ENCODE measurements around the gene TLR8. TPM values are rescaled to one million over a fixed set of nuclear protein-coding genes. Genes with fewer than 3 reads are reported as not detected.

TLR8 gene
- total RNA-seq, 1 donor from 2014 or later = not detected

DNA sequence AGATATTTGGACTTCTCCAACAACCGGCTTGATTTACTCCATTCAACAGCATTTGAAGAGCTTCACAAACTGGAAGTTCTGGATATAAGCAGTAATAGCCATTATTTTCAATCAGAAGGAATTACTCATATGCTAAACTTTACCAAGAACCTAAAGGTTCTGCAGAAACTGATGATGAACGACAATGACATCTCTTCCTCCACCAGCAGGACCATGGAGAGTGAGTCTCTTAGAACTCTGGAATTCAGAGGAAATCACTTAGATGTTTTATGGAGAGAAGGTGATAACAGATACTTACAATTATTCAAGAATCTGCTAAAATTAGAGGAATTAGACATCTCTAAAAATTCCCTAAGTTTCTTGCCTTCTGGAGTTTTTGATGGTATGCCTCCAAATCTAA lies 19.3 kb upstream of the TLR8 start:
- Mint-ChIP-seq H3K27ac (no peak overlapping the region), H3K9me3 (no peaks in the 10 kb centered on the region)
- intact Hi-C loops (cut with micrococcal nuclease) = no loop called here

DNA sequence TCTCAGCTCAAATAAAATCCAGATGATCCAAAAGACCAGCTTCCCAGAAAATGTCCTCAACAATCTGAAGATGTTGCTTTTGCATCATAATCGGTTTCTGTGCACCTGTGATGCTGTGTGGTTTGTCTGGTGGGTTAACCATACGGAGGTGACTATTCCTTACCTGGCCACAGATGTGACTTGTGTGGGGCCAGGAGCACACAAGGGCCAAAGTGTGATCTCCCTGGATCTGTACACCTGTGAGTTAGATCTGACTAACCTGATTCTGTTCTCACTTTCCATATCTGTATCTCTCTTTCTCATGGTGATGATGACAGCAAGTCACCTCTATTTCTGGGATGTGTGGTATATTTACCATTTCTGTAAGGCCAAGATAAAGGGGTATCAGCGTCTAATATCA lies 18.7 kb upstream of the TLR8 start:
- Mint-ChIP-seq H3K4me3 (no peak overlapping the region), H3K27me3 (ENCODE audit: insufficient read depth) (peaks cover 2% of the 10 kb centered on the region), H3K27ac (no peak overlapping the region), H3K4me1 (ENCODE audit: low read depth) (peaks cover 27% of the 10 kb centered on the region), H3K36me3 (ENCODE audit: low read depth) (no peaks in the 10 kb centered on the region), H3K9me3 (no peaks in the 10 kb centered on the region)
- no peak for DNase-seq (ENCODE audit: low spot score)
- intact Hi-C loops (cut with micrococcal nuclease) = no loop called here

More for the DNA sequence above, 19.3 kb upstream of the TLR8 start:
- Mint-ChIP-seq H3K4me3 (no peak overlapping the region), H3K4me1 (ENCODE audit: low read depth) (peaks cover 21% of the 10 kb centered on the region), H3K27me3 (ENCODE audit: insufficient read depth) (no peaks in the 10 kb centered on the region), H3K36me3 (ENCODE audit: low read depth) (no peaks in the 10 kb centered on the region)
- no peak for DNase-seq (ENCODE audit: low spot score)

DNA sequence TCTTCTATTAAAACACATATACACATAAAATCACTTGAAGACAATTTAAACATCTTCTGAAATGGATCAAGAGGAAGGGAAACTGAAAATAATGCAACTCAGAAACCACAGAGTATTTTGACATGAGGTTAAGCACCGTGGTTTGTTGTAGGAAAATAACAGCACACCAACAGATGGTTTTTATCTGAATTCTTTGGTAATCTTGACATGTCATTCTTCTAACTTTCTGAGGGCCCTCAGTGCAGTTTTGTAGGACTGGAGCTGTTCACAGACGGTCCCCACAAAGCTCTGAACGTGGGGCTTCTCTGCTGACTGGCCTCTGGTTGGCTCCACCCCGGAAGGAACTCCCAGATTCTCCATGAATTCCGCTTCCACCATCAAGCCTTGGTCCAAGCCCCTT lies 16.0 kb upstream of the TLR8 start:
- intact Hi-C loops (cut with micrococcal nuclease) = loop anchor here (1.0 to 10.0 kb wide), 7 partner anchors 11 to 1126 kb away; partner anchors contain the start of genes PRPS2 and TCEANC
- Mint-ChIP-seq H3K4me1 (ENCODE audit: low read depth) (peaks cover 45% of the 10 kb centered on the region), H3K4me3 (peak overlapping the region; percentile 61), H3K27ac (peak overlapping the region; percentile 81), H3K36me3 (ENCODE audit: low read depth) (no peaks in the 10 kb centered on the region), H3K9me3 (no peaks in the 10 kb centered on the region), H3K27me3 (ENCODE audit: insufficient read depth) (peaks cover 2% of the 10 kb centered on the region)
- DNase-seq (ENCODE audit: low spot score) = peak; percentile 2

DNA sequence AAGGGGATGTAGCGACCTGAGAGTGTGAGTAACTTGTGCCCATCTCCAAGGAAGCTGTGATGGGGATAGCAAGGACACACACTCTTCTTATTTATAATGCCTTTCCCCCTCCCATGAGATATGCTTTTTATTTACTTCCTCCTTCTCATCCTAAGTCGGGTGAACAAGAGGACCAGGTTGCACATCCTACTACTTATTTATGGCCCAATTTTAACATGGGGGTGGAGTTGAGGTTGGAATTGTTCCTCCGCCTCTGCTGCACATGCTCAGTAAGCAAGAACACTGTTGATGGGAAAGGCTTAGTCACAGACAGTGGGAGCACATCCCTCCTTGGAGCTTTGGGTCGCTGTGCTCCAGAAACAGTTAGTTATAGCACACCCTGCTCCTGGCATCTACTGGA lies 15.2 kb upstream of the TLR8 start:
- no peak for DNase-seq (ENCODE audit: low spot score)
- Mint-ChIP-seq H3K4me3 (peak overlapping the region; percentile 5), H3K36me3 (ENCODE audit: low read depth) (no peaks in the 10 kb centered on the region), H3K27me3 (ENCODE audit: insufficient read depth) (peaks cover 2% of the 10 kb centered on the region), H3K4me1 (ENCODE audit: low read depth) (peaks cover 45% of the 10 kb centered on the region), H3K9me3 (no peaks in the 10 kb centered on the region), H3K27ac (peak overlapping the region; percentile 81)
- intact Hi-C loops (cut with micrococcal nuclease) = loop anchor here (2.0 to 10.0 kb wide), 6 partner anchors 56 to 1126 kb away; partner anchors contain the start of genes PRPS2 and TCEANC

DNA sequence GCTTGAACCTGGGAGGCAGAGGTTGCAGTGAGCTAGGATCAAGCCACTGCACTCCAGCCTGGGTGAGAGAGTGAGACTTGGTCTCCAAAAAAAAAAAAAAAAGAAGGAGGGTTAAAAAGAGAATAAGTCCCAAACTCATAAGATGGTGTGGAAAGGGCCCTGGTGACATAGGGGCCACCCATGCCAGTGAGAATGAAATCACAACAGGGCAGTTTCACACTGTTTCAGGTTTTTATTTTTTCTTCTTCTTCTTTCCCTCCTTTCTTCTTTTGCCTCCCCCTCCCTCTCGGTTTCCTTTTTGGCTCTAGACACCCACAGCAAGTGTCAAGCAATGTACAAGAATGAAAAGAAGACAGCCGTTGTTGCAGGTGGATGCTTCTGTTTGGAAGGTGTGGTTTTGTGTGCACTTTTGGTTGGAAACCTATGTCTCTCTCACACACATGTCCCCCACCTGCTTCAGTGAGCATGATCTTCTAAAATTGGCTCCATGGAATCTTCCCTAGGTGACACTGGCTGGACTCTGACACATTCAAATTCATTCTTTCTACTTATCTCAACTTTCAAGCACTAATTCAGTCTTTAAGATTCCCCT lies 14.4 kb upstream of the TLR8 start:
- Mint-ChIP-seq H3K27ac (peak overlapping the region; percentile 89), H3K4me1 (ENCODE audit: low read depth) (peaks cover 45% of the 10 kb centered on the region), H3K4me3 (peak overlapping the region; percentile 65), H3K9me3 (no peaks in the 10 kb centered on the region), H3K27me3 (ENCODE audit: insufficient read depth) (peaks cover 4% of the 10 kb centered on the region), H3K36me3 (ENCODE audit: low read depth) (no peaks in the 10 kb centered on the region)
- DNase-seq (ENCODE audit: low spot score) = no peak
- intact Hi-C loops (cut with micrococcal nuclease) = loop anchor here (2.0 to 10.0 kb wide), 6 partner anchors 55 to 1127 kb away; partner anchors contain the start of genes PRPS2 and TCEANC

DNA sequence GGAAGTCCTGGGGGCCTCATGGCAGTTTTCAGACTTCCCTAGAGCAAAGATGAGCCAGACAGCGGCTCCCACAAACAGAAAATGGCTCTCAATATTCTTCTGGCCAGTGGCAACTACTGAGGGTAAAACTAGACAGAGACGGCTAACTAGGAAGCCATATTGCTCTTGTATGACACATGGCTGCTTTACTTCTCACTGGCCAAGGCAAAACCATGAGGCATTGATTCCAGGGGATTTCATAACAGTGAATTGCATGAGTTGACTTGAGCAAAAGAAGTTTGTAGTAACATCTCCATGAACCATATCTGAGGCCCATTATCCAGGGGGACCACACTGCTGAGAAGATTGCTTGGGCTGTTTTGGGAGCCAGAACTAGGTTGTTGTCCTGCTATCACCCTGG lies 13.7 kb upstream of the TLR8 start:
- no peak for DNase-seq (ENCODE audit: low spot score)
- peaks cover 4% of the 10 kb centered on the region for H3K27me3 Mint-ChIP-seq (ENCODE audit: insufficient read depth)
- intact Hi-C loops (cut with micrococcal nuclease) = loop anchor here (5.0 to 10.0 kb wide), 5 partner anchors 100 to 1128 kb away; partner anchors contain the start of genes PRPS2 and TCEANC
- H3K27ac Mint-ChIP-seq = no peak overlapping the region
- H3K4me1 Mint-ChIP-seq (ENCODE audit: low read depth) = peaks cover 47% of the 10 kb centered on the region
- H3K9me3 Mint-ChIP-seq = no peaks in the 10 kb centered on the region
- no peaks in the 10 kb centered on the region for H3K36me3 Mint-ChIP-seq (ENCODE audit: low read depth)
- no peak overlapping the region for H3K4me3 Mint-ChIP-seq

DNA sequence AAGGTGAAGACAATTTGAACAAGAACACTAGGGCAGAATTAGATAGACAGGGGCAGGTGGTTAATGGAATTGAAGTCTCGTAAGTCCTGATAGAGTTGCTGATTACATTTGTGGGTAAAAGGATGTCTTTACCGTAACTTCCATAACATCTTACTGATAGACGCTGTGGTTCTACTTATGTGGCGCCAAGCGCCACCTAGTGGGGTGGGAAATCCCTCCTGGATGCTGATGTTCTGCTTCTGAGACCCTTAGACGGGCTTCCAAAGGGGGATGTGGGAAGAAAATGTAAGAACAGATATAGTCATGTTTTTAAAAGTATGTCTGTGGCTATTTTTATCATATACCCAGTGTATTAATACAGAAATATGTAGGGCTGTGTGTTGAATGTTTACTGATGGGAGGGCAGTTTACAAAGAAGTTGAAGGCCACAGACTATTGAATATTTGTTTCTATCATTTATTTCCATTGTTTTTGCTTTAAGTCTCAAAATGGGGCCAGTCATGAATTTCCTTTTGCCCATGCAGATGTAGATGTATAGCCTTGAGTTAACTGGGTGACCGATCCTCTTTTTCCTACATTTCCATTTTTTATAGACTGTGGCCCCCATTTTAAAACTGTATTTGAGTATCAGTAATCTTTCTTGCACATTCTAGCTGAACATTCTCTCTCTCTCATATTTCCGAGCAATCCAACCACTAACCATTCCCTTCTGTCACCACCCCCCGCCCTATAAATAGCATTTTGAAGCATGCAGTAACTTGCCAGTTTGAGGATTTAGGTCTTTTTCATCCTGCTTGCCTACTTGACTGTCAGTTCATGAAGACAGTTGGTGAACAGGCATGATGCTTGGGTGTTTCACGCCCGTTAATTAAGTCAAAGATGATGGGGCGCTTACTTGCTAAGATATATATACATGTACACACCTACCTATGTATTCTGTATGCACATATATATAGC lies 12.1 kb upstream of the TLR8 start:
- H3K4me3 Mint-ChIP-seq = no peak overlapping the region
- intact Hi-C loops (cut with micrococcal nuclease) = loop anchor here (1.0 to 10.0 kb wide), 6 partner anchors 80 to 1130 kb away; partner anchors contain the start of genes PRPS2 and TCEANC
- peaks cover 4% of the 10 kb centered on the region for H3K27me3 Mint-ChIP-seq (ENCODE audit: insufficient read depth)
- H3K9me3 Mint-ChIP-seq = no peaks in the 10 kb centered on the region
- H3K27ac Mint-ChIP-seq = no peak overlapping the region
- peak; percentile 31 for DNase-seq (ENCODE audit: low spot score)
- H3K4me1 Mint-ChIP-seq (ENCODE audit: low read depth) = peaks cover 53% of the 10 kb centered on the region
- no peaks in the 10 kb centered on the region for H3K36me3 Mint-ChIP-seq (ENCODE audit: low read depth)

DNA sequence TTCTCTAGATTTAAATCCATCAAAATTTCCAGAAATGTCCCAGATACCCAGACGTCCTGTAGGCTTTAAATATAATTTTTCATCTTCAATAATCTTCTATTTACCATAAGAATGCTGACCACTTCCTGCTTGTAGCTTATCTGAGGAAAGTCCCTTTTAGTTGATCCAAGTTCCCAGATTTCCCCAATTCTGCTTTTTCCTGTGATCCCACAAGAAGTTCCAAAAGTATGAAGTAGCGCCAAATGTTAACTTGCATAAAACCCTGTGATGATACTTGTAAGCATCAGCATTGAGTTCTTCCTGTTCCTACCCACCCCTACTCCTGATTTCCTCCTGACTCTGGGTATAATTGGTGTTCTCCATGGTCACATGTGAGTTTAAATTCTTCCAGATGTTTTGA lies 10.6 kb upstream of the TLR8 start:
- H3K27me3 Mint-ChIP-seq (ENCODE audit: insufficient read depth) = peaks cover 4% of the 10 kb centered on the region
- intact Hi-C loops (cut with micrococcal nuclease) = loop anchor here (10.0 kb wide), 2 partner anchors 811 to 1131 kb away; no protein-coding TSS in a partner anchor
- H3K9me3 Mint-ChIP-seq = no peaks in the 10 kb centered on the region
- no peak overlapping the region for H3K27ac Mint-ChIP-seq
- H3K4me3 Mint-ChIP-seq = no peak overlapping the region
- H3K4me1 Mint-ChIP-seq (ENCODE audit: low read depth) = peaks cover 42% of the 10 kb centered on the region
- no peak for DNase-seq (ENCODE audit: low spot score)
- H3K36me3 Mint-ChIP-seq (ENCODE audit: low read depth) = no peaks in the 10 kb centered on the region

DNA sequence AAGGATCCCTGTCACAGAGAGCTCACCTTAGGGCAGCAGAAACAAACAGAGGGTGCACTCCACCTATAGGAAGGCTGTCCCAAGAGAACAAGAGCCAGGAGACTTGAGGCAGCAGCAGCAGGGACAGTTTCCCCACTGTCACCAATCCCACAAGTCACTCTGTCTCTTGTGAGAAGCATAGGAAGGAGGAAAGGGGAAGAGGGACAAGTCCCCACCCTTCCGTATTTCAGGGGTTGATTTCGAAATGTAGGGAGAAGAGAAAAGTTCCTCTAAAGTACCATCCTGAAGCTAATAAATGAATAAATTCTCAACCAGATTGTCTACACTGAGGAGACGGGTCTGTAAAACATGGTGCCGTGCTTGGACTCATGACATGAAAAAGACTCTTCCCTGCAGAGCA lies 9.5 kb upstream of the TLR8 start:
- no peaks in the 10 kb centered on the region for H3K36me3 Mint-ChIP-seq (ENCODE audit: low read depth)
- no peaks in the 10 kb centered on the region for H3K9me3 Mint-ChIP-seq
- no peak for DNase-seq (ENCODE audit: low spot score)
- H3K4me3 Mint-ChIP-seq = no peak overlapping the region
- peaks cover 5% of the 10 kb centered on the region for H3K27me3 Mint-ChIP-seq (ENCODE audit: insufficient read depth)
- no peak overlapping the region for H3K27ac Mint-ChIP-seq
- intact Hi-C loops (cut with micrococcal nuclease) = loop anchor here (10.0 kb wide), 2 partner anchors 812 to 1132 kb away; no protein-coding TSS in a partner anchor
- peaks cover 40% of the 10 kb centered on the region for H3K4me1 Mint-ChIP-seq (ENCODE audit: low read depth)

DNA sequence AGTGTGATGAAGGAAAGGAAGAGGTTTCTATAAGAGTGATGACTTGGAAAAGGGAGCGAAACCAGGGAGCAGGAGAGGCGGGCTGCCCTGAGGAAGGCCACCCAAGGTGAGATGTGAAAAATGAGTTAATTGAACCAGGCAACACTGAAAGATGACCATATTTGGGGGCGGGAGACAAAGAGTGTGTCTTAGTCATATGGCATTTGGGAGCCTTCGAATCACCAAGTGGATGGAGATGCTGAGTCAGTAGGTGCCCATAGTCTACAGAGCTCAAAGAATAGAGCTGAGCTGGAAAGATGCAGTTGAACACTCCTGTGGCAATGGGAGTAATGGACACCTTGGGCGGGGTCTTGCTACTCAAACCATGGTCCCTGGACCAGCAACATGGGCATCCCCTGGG lies 8.3 kb upstream of the TLR8 start:
- intact Hi-C loops (cut with micrococcal nuclease) = loop anchor here (10.0 kb wide), 2 partner anchors 813 to 1133 kb away; no protein-coding TSS in a partner anchor
- Mint-ChIP-seq H3K27ac (no peak overlapping the region), H3K36me3 (ENCODE audit: low read depth) (no peaks in the 10 kb centered on the region), H3K27me3 (ENCODE audit: insufficient read depth) (peaks cover 7% of the 10 kb centered on the region), H3K4me3 (no peak overlapping the region), H3K9me3 (no peaks in the 10 kb centered on the region), H3K4me1 (ENCODE audit: low read depth) (peaks cover 28% of the 10 kb centered on the region)
- no peak for DNase-seq (ENCODE audit: low spot score)

DNA sequence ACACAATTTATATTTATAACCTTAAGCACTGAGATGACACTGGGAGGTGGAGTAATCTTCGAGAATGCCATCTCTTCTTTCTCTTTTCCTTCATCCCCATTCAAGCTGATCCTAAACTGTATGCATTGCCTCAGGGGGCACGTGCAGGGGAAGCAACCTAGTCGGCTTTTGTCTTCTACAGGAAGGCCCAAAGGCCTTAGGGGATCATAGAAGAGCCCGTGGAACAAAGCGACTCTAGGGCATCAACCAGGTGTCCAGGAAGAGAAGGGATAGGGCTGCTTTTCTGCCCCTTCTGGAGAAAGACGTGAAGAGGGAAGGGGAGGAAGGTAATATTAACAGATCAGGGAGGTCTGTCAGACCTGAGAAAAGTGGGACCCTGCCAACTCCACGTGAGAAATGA lies 6.9 kb upstream of the TLR8 start:
- H3K4me1 Mint-ChIP-seq (ENCODE audit: low read depth) = peaks cover 20% of the 10 kb centered on the region
- no peaks in the 10 kb centered on the region for H3K36me3 Mint-ChIP-seq (ENCODE audit: low read depth)
- DNase-seq (ENCODE audit: low spot score) = no peak
- no peaks in the 10 kb centered on the region for H3K9me3 Mint-ChIP-seq
- H3K27ac Mint-ChIP-seq = no peak overlapping the region
- H3K4me3 Mint-ChIP-seq = no peak overlapping the region
- intact Hi-C loops (cut with micrococcal nuclease) = loop anchor here (10.0 kb wide), 2 partner anchors 815 to 1135 kb away; no protein-coding TSS in a partner anchor
- peaks cover 7% of the 10 kb centered on the region for H3K27me3 Mint-ChIP-seq (ENCODE audit: insufficient read depth)

DNA sequence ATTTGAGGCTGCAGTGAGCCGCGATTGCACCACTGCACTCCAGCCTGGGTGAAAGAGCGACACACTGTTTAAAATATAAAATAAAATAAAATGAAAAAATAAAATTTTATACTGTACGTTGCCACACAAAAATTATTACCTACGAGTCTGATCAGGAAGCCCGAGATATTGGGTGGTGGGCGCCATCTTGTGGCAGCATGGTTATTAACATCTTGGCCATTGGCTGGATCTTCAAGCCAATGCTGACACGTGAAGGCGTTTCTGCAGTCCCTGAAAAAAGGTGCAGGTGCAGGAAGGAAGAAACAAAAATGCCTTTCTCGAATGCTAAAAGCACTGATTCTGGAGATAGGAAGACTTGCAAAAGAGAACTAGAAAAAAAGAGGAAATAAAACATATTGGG lies 4.9 kb upstream of the TLR8 start:
- Mint-ChIP-seq H3K36me3 (ENCODE audit: low read depth) (no peaks in the 10 kb centered on the region), H3K27ac (no peak overlapping the region), H3K4me1 (ENCODE audit: low read depth) (peaks cover 18% of the 10 kb centered on the region), H3K27me3 (ENCODE audit: insufficient read depth) (peaks cover 7% of the 10 kb centered on the region), H3K9me3 (no peaks in the 10 kb centered on the region), H3K4me3 (no peak overlapping the region)
- DNase-seq (ENCODE audit: low spot score) = peak; percentile 26
- intact Hi-C loops (cut with micrococcal nuclease) = loop anchor here (1.0 to 2.0 kb wide), 4 partner anchors 11 to 199 kb away; no protein-coding TSS in a partner anchor

Data from activated T-helper 1 cell treated with anti-CD3 and anti-CD28 coated beads, Interleukin-12 subunit alpha, Interleukin-12 subunit beta, Interleukin-2, Interleukin-4 antibody, amounts not matched to agents 30 ng/mL and 10 ng/mL and 1 ng/mL, durations not matched to agents 14 hours and 24 hours and 36 hours (primary cell).